A172 (cell line): Measurements from ENCODE around the gene FOXI2. TPM values are rescaled to one million over a fixed set of nuclear protein-coding genes. Genes with fewer than 3 reads are reported as not detected.

ENCODE experiments used
- DNase-seq: peaks from one replicate; pipeline ENCODE4 v3.0.0-alpha.2; 2015; ENCODE audit warnings: low spot score
- total RNA-seq: library from RNA; depleted of rRNA; stranded (reverse); fragments of >200 nt; shearing (Covaris generic); gene quantifications from 2 replicates; pipeline ENCODE4 v1.2.3, GENCODE V29; 2014; rRNA removed

Gene FOXI2
- not detected in 2 replicates for total RNA-seq

- DNase-seq: no peak
Observed at GRCh38 chr10:127736915-127737562, at the start of gene FOXI2. Gene FOXI2 (plus strand): TSS chr10:127737185. CDS start chr10:127737274, 89 bp downstream.

GRCh38 chr10:127687548-127687947 is 49.4 kb upstream of the FOXI2 start:
- DNase-seq: no peak

GRCh38 chr10:127690176-127690835 is 46.7 kb upstream of the FOXI2 start:
- DNase-seq: no peak

- DNase-seq: peak; percentile 26
Observed at GRCh38 chr10:127694580-127695193, 42.3 kb upstream of the FOXI2 start.

GRCh38 chr10:127695431-127695830 is 41.6 kb upstream of the FOXI2 start:
- DNase-seq: no peak

- no peak for DNase-seq
Observed at GRCh38 chr10:127698886-127699285, 38.1 kb upstream of the FOXI2 start.

- DNase-seq: no peak
Observed at GRCh38 chr10:127699311-127699710, 37.7 kb upstream of the FOXI2 start.

- DNase-seq: no peak
Observed at GRCh38 chr10:127702271-127702670, 34.7 kb upstream of the FOXI2 start.

GRCh38 chr10:127715249-127715648 is 21.7 kb upstream of the FOXI2 start:
- DNase-seq: no peak

GRCh38 chr10:127715782-127716378 is 21.1 kb upstream of the FOXI2 start:
- no peak for DNase-seq

GRCh38 chr10:127720142-127720541 is 16.8 kb upstream of the FOXI2 start:
- no peak for DNase-seq

- no peak for DNase-seq
Observed at GRCh38 chr10:127720903-127721302, 16.1 kb upstream of the FOXI2 start.

GRCh38 chr10:127734753-127735152 is 2.2 kb upstream of the FOXI2 start:
- DNase-seq: no peak

GRCh38 chr10:127735156-127735555 is 1.8 kb upstream of the FOXI2 start:
- no peak for DNase-seq

GRCh38 chr10:127735723-127736221 is 1.2 kb upstream of the FOXI2 start:
- no peak for DNase-seq

GRCh38 chr10:127736222-127736914 is 617 bp upstream of the FOXI2 start:
- no peak for DNase-seq

GRCh38 chr10:127737563-127738511 is 852 bp downstream of the FOXI2 start:
- no peak for DNase-seq

- DNase-seq: no peak
Observed at GRCh38 chr10:127738512-127739424, 1.8 kb downstream of the FOXI2 start.

GRCh38 chr10:127739908-127740307 is 2.9 kb downstream of the FOXI2 start:
- no peak for DNase-seq

GRCh38 chr10:127740596-127740995 is 3.6 kb downstream of the FOXI2 start:
- DNase-seq: no peak
